SK-N-SH (cell line): ENCODE measurements around the gene ADAMTS3. TPM values are rescaled to one million over a fixed set of nuclear protein-coding genes. Genes with fewer than 3 reads are reported as not detected.

ENCODE experiments used
- CTCF ChIA-PET: fragments of 300-600, 350-600 bp; formaldehyde crosslinking; extraction: SDS; loops from one replicate; lab custom pipeline; 2021; lab: Yijun Ruan, JAX
- POLR2A ChIA-PET: fragments of 350-600 bp; sonication (Branson Sonifier 250); formaldehyde crosslinking; extraction: SDS; loops from one replicate; lab custom pipeline; 2020; ENCODE audit warnings: antibody characterized with exemption, inconsistent platforms; lab: Yijun Ruan, JAX
- DNase-seq: peaks from one replicate; pipeline ENCODE4 v3.0.0; 2012
- H2AFZ ChIP-seq: fragments of 200-600 bp; sonication (generic); 2 replicates; pipeline ENCODE4 v1.8.1; 2016; ENCODE audit warnings: antibody characterized with exemption, mild to moderate bottlenecking, low read depth
- H3F3A ChIP-seq: fragments of 200-600 bp; sonication (generic); replicated peaks from 2 replicates; pipeline ENCODE3; 2016; ENCODE audit warnings: antibody characterized with exemption, mild to moderate bottlenecking; ENCODE audit not compliant: insufficient read depth
- H3K27ac ChIP-seq, 2 experiments: fragments of 200-500 bp in 1 of 2; fragments of 200-600 bp in 1 of 2; sonication (Bioruptor generic) in 1 of 2; sonication (generic), shearing (Covaris generic) in 1 of 2; 2 replicates each; pipeline versions ENCODE4 v1.5.1 to v1.6.1; 2014 to 2016; ENCODE audit warnings: low read depth in 2 of 2, inconsistent platforms in 1 of 2, low read length in 1 of 2, mild to moderate bottlenecking in 1 of 2, mixed read lengths in 1 of 2
- H3K27me3 ChIP-seq: fragments of 200-600 bp; sonication (generic), shearing (Covaris generic); 2 replicates; pipeline ENCODE4 v1.6.1; 2016; ENCODE audit warnings: mixed run types; ENCODE audit not compliant: insufficient read depth
- H3K36me3 ChIP-seq, 2 experiments: fragments of 200-500 bp in 1 of 2; fragments of 200-600 bp in 1 of 2; sonication (Bioruptor generic) in 1 of 2; sonication (generic) in 1 of 2; replicated peaks in 1 of 2; 2 replicates each; pipeline versions ENCODE3 to v1.5.1; 2014 to 2016; ENCODE audit warnings: low read length in 1 of 2, mild to moderate bottlenecking in 1 of 2; ENCODE audit not compliant: insufficient read depth in 2 of 2, control insufficient read depth in 1 of 2
- H3K4me1 ChIP-seq, 2 experiments: fragments of 200-500 bp in 1 of 2; fragments of 200-600 bp in 1 of 2; sonication (Bioruptor generic) in 1 of 2; sonication (generic), shearing (Covaris generic) in 1 of 2; 2 replicates each; pipeline versions ENCODE4 v1.5.1 to v1.6.1; 2014 to 2016; ENCODE audit warnings: low read depth in 1 of 2, low read length in 1 of 2, mixed run types in 1 of 2; ENCODE audit not compliant: insufficient read depth in 2 of 2, control insufficient read depth in 1 of 2
- H3K4me2 ChIP-seq: fragments of 200-600 bp; sonication (generic), shearing (Covaris generic); 2 replicates; pipeline ENCODE4 v1.6.1; 2017; ENCODE audit warnings: mixed run types
- H3K4me3 ChIP-seq, 2 experiments: fragments of 200-500 bp in 1 of 2; fragments of 200-600 bp in 1 of 2; sonication (Bioruptor generic) in 1 of 2; sonication (generic), shearing (Covaris generic) in 1 of 2; 2 replicates each; pipeline versions ENCODE4 v1.5.1 to v1.8.1; 2014 to 2016; ENCODE audit warnings: low read depth in 2 of 2, inconsistent platforms in 1 of 2, low read length in 1 of 2, mild to moderate bottlenecking in 1 of 2, mixed read lengths in 1 of 2, moderate library complexity in 1 of 2
- H3K79me2 ChIP-seq: fragments of 200-600 bp; sonication (generic); 2 replicates; pipeline ENCODE4 v1.8.1; 2017; ENCODE audit warnings: mild to moderate bottlenecking; ENCODE audit not compliant: insufficient read depth
- H3K9ac ChIP-seq: fragments of 200-600 bp; sonication (generic); 2 replicates; pipeline ENCODE4 v1.6.1; 2017; ENCODE audit warnings: mixed run types
- H3K9me2 ChIP-seq: fragments of 200-600 bp; sonication (generic); 2 replicates; pipeline ENCODE4 v1.6.1; 2017; ENCODE audit warnings: mixed run types
- H3K9me3 ChIP-seq: fragments of 200-600 bp; sonication (generic); 2 replicates; pipeline ENCODE4 v1.6.1; 2017; ENCODE audit warnings: mixed run types, mild to moderate bottlenecking, moderate library complexity
- H4K20me1 ChIP-seq: fragments of 200-600 bp; sonication (generic); 2 replicates; pipeline ENCODE4 v1.6.1; 2017; ENCODE audit warnings: mild to moderate bottlenecking, mixed run types; ENCODE audit not compliant: insufficient read depth
- CHD2 ChIP-seq: fragments of 150-350 bp; IDR thresholded peaks from 2 replicates; pipeline ENCODE4 v1.6.1; 2018; ENCODE audit warnings: low read length; ENCODE audit not compliant: partially characterized antibody
- CTCF ChIP-seq: fragments of 200-600 bp; sonication (generic); IDR thresholded peaks from 2 replicates; pipeline ENCODE4 v1.6.1; 2017; ENCODE audit warnings: antibody characterized with exemption, mild to moderate bottlenecking, moderate library complexity
- FOXJ3 ChIP-seq: sonication (generic); formaldehyde crosslinking; IDR thresholded peaks from 2 replicates; pipeline ENCODE4 v1.5.1; 2020; ENCODE audit warnings: mild to moderate bottlenecking, missing genetic modification reagents
- NFIC ChIP-seq: IDR thresholded peaks from 2 replicates; pipeline ENCODE4 v1.4.0; 2012; ENCODE audit warnings: borderline replicate concordance
- NRF1 ChIP-seq: IDR thresholded peaks from 2 replicates; pipeline ENCODE4 v1.6.1; 2012; ENCODE audit warnings: low read depth, mild to moderate bottlenecking, low read length
- RAD21 ChIP-seq: IDR thresholded peaks from 2 replicates; pipeline ENCODE4 v1.6.1; 2012; ENCODE audit warnings: mild to moderate bottlenecking, low read length
- REST ChIP-seq: IDR thresholded peaks from 2 replicates; pipeline ENCODE4 v1.6.1; 2012; ENCODE audit warnings: mild to moderate bottlenecking, low read depth, low read length, moderate library complexity
- SIN3A ChIP-seq: IDR thresholded peaks from 2 replicates; pipeline ENCODE4 v1.6.1; 2012; ENCODE audit warnings: low read depth, mild to moderate bottlenecking, low read length, moderate library complexity, borderline replicate concordance
- SMC3 ChIP-seq: IDR thresholded peaks from 2 replicates; pipeline ENCODE4 v1.6.1; 2012; ENCODE audit warnings: low read depth, low read length, improper control_type of control experiment
- TCF12 ChIP-seq: IDR thresholded peaks from 2 replicates; pipeline ENCODE4 v1.4.0; 2012
- TEAD4 ChIP-seq: IDR thresholded peaks from 2 replicates; pipeline ENCODE4 v1.4.0; 2012; ENCODE audit warnings: mild to moderate bottlenecking, borderline replicate concordance; ENCODE audit not compliant: insufficient read depth
- WGBS: methylation state at CpG from one replicate; pipeline ENCODE4 v1.1.6; 2017; ENCODE audit warnings: low lambda C conversion rate; 5-methylcytosine and 5-hydroxymethylcytosine counted together
- polyA plus RNA-seq, 3 experiments: library from polyadenylated mRNA; depleted of rRNA; stranded (reverse); fragments of >200 nt; gene quantifications; 2 replicates each; pipeline ENCODE4 v1.2.3, GENCODE V29; 2012

ADAMTS3 gene
- polyA plus RNA-seq, 1 of the 3 experiments (the other 2 are of a cell fraction): 0.99 TPM

- no peaks in the 10 kb centered on the region for H3K9me2 ChIP-seq
- WGBS: 56% methylated on average over 2 of the region's 2 CpGs
- no peak for TF ChIP-seq REST
- TF ChIP-seq TEAD4: no peak
- no peak for TF ChIP-seq NRF1
- TF ChIP-seq SIN3A: no peak
- TF ChIP-seq, all 33 proteins: peak for 0
Observed at GRCh38 chr4:72507167-72507566, 61.9 kb downstream of the ADAMTS3 start.

GRCh38 chr4:72505314-72505744, 63.7 kb downstream of the ADAMTS3 start:
- ChIA-PET POLR2A (no interaction called here), CTCF (interaction anchor here (0.5 to 3.0 kb wide), 36 partner anchors 9 to 533 kb away, joined by 3 to 14 read pairs (median 3); partner anchors contain the start of gene ADAMTS3)

More at GRCh38 chr4:72507167-72507566, 61.9 kb downstream of the ADAMTS3 start:
- no peaks in the 10 kb centered on the region for H4K20me1 ChIP-seq
- no peak for DNase-seq
- POLR2A ChIA-PET: no interaction called here
- CTCF ChIA-PET: interaction anchor here (0.9 to 3.0 kb wide), 3 partner anchors 10 to 380 kb away, joined by 3 to 8 read pairs (median 3); no protein-coding TSS in a partner anchor
- no peak overlapping the region for H3K9ac ChIP-seq
- no peaks in the 10 kb centered on the region for H3K9me3 ChIP-seq
- H3K27ac ChIP-seq: no peak overlapping the region
- H3K36me3 ChIP-seq: no peaks in the 10 kb centered on the region
- H3K4me1 ChIP-seq: peaks cover 0 to 8% of the 10 kb centered on the region in 2 experiments; a peak in 1 of 4 replicates
- H3F3A ChIP-seq: no peaks in the 10 kb centered on the region
- H3K4me3 ChIP-seq: no peak overlapping the region
- H3K79me2 ChIP-seq: no peaks in the 10 kb centered on the region
- H3K4me2 ChIP-seq: no peak overlapping the region
- H3K27me3 ChIP-seq: no peaks in the 10 kb centered on the region
- H2AFZ ChIP-seq: no peak overlapping the region

More at GRCh38 chr4:72505314-72505744, 63.7 kb downstream of the ADAMTS3 start:
- Histone ChIP-seq H3K4me1 (peaks cover 0 to 8% of the 10 kb centered on the region in 2 experiments; a peak in 1 of 4 replicates), H3K9ac (no peak overlapping the region), H4K20me1 (no peaks in the 10 kb centered on the region), H3K9me3 (no peaks in the 10 kb centered on the region), H3K79me2 (no peaks in the 10 kb centered on the region), H3K4me2 (no peak overlapping the region), H3K27ac (no peak overlapping the region), H3K9me2 (no peaks in the 10 kb centered on the region), H3F3A (no peaks in the 10 kb centered on the region), H2AFZ (no peak overlapping the region), H3K4me3 (no peak overlapping the region; a peak in 1 of 4 replicates), H3K36me3 (no peaks in the 10 kb centered on the region), H3K27me3 (no peaks in the 10 kb centered on the region)
- peak; percentile 48 for DNase-seq
- TF ChIP-seq FOXJ3 (no peak), NFIC (no peak), CTCF (peak; percentile 83), CHD2 (peak; percentile 20), TCF12 (no peak), RAD21 (peak; percentile 88), SMC3 (peak; percentile 82)
- WGBS: 26% methylated on average over 3 of the region's 3 CpGs
